Urinary bladder (tissue), 4 donors: ENCODE data around the gene BCL2. TPM values are rescaled to one million over a fixed set of nuclear protein-coding genes. Genes with fewer than 3 reads are reported as not detected.

Experiments used
- DNase-seq: peaks from one replicate; pipeline ENCODE4 v3.0.0-alpha.2; 2015; ENCODE audit errors: extremely low spot score
- H3K27ac ChIP-seq: one replicate; pipeline ENCODE4 v1.5.1; 2013; ENCODE audit warnings: low read depth, mild to moderate bottlenecking, moderate library complexity
- H3K36me3 ChIP-seq: one replicate; pipeline ENCODE4 v1.6.1; 2013; ENCODE audit warnings: mild to moderate bottlenecking, moderate library complexity; ENCODE audit not compliant: insufficient read depth
- H3K4me1 ChIP-seq: one replicate; pipeline ENCODE4 v1.6.1; 2013; ENCODE audit warnings: mild to moderate bottlenecking, moderate library complexity; ENCODE audit not compliant: insufficient read depth
- H3K4me3 ChIP-seq: one replicate; pipeline ENCODE4 v1.5.1; 2013; ENCODE audit warnings: low read depth, low read length
- WGBS: extraction: QIAGEN DNeasy Blood & Tissue Kit; methylation state at CpG from one replicate; pipeline ENCODE4 v1.1.7; 2013; 5-methylcytosine and 5-hydroxymethylcytosine counted together
- polyA plus RNA-seq: library from polyadenylated mRNA; stranded (reverse); fragments of 200-250 nt; gene quantifications from one replicate; pipeline ENCODE4 v1.2.3, GENCODE V29; 2013
- total RNA-seq: library from RNA; depleted of rRNA; stranded (reverse); fragments of >200 nt; gene quantifications from one replicate; pipeline ENCODE4 v1.2.3, GENCODE V29; 2014
- donor health status: healthy with polysubstance abuse.
- donor health status: healthy.

BCL2 gene
- total and polyA plus RNA-seq, 2 donors, result 6.3 to 53.9 TPM

- no peaks in the 10 kb centered on the region for H3K4me1 ChIP-seq
- no peaks in the 10 kb centered on the region for H3K36me3 ChIP-seq
- H3K27ac ChIP-seq, result no peak overlapping the region
- DNase-seq, result no peak
- no peak overlapping the region for H3K4me3 ChIP-seq
Measured at GRCh38 chr18:63282793-63283192, 36.8 kb downstream of the BCL2 start.

DNA sequence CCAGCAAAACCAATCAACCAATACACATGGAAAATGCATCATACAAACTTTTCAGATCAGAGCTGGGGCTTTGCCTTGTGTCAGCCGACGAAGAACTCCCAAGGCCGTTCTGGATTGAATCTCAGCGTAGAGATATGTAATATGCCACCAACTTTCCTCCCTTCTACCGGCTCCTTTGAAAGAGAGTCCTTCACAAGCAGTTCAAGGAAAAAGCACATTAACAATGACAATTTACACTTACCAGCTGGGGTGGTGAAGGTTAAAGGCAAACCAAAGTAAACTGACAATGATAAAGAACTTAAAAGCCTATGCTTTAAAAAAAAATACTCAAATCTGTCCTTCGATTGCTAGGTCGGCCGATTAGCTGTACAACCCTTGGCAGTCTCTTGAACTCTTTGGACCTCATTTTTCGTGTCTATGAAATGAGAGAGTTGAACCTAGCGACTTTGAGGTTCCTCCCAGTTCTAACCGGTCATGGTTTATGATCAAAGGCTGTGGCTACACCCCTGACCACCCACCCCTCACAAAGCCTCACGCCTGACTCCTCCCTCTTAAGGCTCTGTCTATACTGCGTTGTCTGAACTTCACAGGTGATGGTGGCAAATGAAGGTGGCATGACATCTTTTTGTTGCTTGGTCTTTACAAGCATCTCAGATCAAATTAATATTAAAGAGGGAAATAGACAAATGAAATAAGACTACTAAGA, 46.2 kb downstream of the BCL2 start:
- Histone ChIP-seq H3K4me3 (no peak overlapping the region), H3K27ac (no peak overlapping the region), H3K4me1 (no peaks in the 10 kb centered on the region), H3K36me3 (no peaks in the 10 kb centered on the region)
- DNase-seq, result no peak
- 86% methylated on average over 13 of the region's 13 CpGs for WGBS

DNA sequence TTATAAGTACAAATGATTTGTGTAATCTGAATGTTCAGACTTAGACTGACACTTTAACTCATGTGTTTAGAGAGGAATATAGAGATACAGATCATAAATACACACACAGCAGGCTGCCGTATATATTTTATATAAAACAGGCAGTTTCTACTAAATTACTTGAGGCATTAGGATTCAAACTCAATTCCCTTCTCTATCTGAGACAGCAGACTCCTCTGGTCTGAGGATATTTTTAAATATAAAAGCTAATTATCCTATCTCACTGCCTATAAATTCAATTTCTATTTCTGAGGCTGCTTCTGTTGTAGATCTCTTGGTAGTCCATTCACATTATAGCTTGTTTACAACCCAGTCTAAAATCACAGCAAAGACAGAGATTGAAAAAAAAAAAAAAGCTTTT, 46.9 kb downstream of the BCL2 start:
- no peak for DNase-seq
- WGBS, result 72% methylated on average over 1 of the region's 1 CpG
- H3K36me3 ChIP-seq, result no peaks in the 10 kb centered on the region
- H3K4me1 ChIP-seq, result no peaks in the 10 kb centered on the region
- H3K4me3 ChIP-seq, result no peak overlapping the region
- H3K27ac ChIP-seq, result no peak overlapping the region

DNA sequence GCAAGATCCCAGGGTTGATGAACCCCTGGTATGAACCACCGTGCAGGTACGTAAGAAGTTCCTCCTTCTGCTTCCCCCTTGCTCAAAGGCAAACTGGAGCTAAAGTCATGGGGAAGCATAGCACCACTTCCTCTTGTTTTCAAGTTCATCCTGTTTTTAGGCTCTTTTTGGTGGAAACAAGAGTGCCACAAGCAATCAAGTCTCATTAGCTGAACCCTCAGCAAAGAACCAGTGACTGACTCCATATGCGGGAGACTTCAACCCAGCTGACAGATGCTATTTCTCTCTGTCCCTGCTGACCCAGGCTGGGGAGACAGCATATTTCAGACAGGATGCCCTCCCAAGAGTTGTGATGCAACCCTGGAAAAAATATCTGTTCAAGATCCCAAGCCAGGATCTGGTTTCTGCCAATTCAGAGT, 47.7 kb downstream of the BCL2 start:
- no peak overlapping the region for H3K4me3 ChIP-seq
- DNase-seq, result no peak
- 79% methylated on average over 3 of the region's 3 CpGs for WGBS
- no peaks in the 10 kb centered on the region for H3K36me3 ChIP-seq
- no peaks in the 10 kb centered on the region for H3K4me1 ChIP-seq
- no peak overlapping the region for H3K27ac ChIP-seq

GRCh38 chr18:63271148-63271547, 48.4 kb downstream of the BCL2 start:
- H3K4me3 ChIP-seq, result no peak overlapping the region
- no peak overlapping the region for H3K27ac ChIP-seq
- H3K36me3 ChIP-seq, result no peaks in the 10 kb centered on the region
- no peak for DNase-seq
- WGBS, result 90% methylated on average over 4 of the region's 4 CpGs
- H3K4me1 ChIP-seq, result no peaks in the 10 kb centered on the region

DNA sequence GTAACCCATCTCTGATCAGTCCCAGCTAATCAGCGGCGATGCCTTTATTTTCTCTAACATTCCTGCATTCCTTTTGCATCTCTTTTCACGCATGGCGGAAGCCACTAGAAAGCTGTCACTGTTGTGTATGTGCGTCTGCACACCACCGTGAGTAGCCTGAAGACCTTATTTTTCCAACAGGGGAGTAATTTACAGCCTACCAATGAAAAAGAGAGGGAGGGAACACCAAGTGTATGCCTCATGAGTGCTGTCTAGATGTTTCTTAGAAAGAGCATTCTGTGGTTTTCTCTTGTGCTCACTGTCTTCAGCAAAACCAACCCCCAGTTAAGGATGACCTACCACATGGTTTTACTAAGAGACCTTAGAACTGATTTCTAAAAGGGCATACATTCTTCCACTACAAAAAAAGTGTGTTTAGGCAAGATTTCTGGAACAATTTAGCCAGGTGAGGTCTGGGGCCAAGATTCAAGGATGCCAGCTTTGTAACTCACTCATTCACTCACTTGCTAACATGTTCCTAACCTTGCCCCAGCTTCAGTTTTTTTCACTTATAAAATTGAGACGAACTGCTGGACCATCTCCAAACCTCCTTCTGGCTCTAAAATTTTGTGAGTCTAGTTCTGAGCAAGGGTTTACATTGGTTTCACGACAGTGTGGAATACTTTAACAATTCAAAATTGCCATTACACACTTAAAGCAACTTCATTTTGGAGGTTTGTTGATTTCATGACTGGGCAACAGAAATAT, 51.4 kb downstream of the BCL2 start:
- Histone ChIP-seq H3K36me3 (no peaks in the 10 kb centered on the region), H3K4me1 (no peaks in the 10 kb centered on the region), H3K27ac (no peak overlapping the region), H3K4me3 (no peak overlapping the region)
- WGBS, result 82% methylated on average over 8 of the region's 8 CpGs
- DNase-seq, result no peak

- Histone ChIP-seq H3K4me1 (no peaks in the 10 kb centered on the region), H3K36me3 (no peaks in the 10 kb centered on the region), H3K27ac (no peak overlapping the region), H3K4me3 (no peak overlapping the region)
- DNase-seq, result no peak
- 82% methylated on average over 8 of the region's 8 CpGs for WGBS
Measured at GRCh38 chr18:63266888-63267790, 52.4 kb downstream of the BCL2 start.

GRCh38 chr18:63265326-63265725, 54.2 kb downstream of the BCL2 start:
- Histone ChIP-seq H3K4me1 (no peaks in the 10 kb centered on the region), H3K27ac (no peak overlapping the region), H3K36me3 (no peaks in the 10 kb centered on the region), H3K4me3 (no peak overlapping the region)
- DNase-seq, result no peak
- WGBS, result 84% methylated on average over 3 of the region's 3 CpGs

GRCh38 chr18:63264871-63265270, 54.7 kb downstream of the BCL2 start:
- Histone ChIP-seq H3K4me3 (no peak overlapping the region), H3K36me3 (no peaks in the 10 kb centered on the region), H3K27ac (no peak overlapping the region), H3K4me1 (no peaks in the 10 kb centered on the region)
- no peak for DNase-seq
- WGBS, result 93% methylated on average over 9 of the region's 9 CpGs

DNA sequence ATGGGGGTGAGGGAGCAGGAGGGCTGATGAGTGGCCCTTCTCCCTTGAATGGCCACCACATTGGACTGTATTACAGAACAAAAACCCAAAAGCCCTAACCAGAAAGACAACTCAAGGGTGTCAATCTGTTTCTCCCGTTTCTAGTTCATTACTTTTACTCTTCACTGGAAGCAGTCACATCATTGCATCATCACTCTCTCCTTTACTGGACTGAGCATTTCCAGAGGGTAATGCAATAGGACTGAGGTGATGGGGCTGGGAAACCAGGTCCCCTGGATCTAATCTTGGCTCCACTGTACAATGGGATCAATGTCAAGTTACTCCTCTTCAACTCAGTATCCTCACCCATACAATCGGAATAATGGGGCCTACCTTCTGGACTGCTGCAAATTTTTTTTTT, 56.1 kb downstream of the BCL2 start:
- 79% methylated on average over 2 of the region's 2 CpGs for WGBS
- Histone ChIP-seq H3K27ac (no peak overlapping the region), H3K4me1 (peaks cover 1% of the 10 kb centered on the region), H3K36me3 (no peaks in the 10 kb centered on the region), H3K4me3 (no peak overlapping the region)
- DNase-seq, result no peak

DNA sequence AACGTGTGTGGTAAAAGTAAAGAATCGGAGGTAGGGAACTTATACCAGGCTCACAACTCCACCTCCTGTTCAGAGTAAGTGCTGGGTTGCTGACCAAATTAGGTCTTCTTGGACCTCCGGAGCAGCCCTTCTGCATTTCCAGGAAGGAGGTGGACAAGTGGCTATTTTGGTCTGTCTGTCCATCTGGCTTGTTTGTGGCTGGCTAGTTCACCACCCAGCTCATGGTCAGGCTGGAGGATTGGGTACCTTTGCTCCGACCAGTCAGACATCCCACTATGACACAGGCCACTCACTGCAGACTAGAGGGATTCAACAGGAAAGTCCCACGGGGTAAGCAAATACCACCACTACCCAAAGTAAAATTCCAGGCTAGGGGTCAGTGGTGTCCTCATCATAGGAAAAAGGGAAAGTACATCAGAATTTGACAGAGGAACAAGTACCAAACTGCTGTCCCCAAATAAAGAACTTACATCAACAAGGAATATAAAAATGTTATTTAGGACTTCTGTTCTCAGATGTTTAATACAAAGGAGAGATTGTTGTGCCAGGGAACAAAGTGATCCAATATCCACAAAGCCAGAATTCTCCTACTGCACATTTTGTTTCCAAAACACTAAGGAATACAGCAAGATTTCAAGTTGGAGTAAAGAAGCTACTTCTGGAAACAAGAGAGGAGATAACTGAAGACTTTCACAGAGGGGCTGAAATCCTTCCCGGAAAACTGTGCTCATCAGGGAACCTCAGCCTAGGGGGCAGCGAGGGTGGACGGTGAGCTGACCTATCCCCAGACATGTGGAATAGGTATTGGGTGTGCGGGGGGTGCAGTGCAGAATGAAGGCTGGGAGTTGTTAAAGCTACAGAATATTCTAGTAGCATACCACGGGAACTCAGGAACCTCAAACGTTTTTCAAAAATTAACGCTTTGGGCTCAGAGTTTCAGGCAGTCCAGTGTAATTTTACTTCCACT, 56.9 kb downstream of the BCL2 start:
- DNase-seq, result no peak
- Histone ChIP-seq H3K4me3 (no peak overlapping the region), H3K4me1 (peaks cover 1% of the 10 kb centered on the region), H3K36me3 (no peaks in the 10 kb centered on the region), H3K27ac (no peak overlapping the region)
- WGBS, result 57% methylated on average over 12 of the region's 12 CpGs

DNA sequence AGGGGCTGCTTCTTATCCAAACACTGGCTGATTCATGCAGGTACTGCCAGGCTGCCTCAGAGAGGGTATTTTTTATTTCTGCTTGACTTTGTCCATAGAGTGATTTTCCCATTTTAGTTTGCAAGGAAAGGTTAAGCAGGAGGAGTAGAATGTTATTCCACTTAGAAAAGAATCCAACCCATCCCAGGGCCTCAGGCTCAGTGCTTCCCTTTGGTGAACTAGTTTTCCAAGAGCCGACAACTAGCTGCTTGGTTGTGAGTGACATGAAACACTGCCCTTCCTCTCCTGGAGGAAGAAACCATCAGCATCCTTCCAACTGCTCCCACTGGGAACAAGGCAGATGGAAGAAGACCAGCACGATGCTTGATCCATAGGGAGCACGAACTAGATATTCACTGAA, 58.5 kb downstream of the BCL2 start:
- Histone ChIP-seq H3K4me3 (no peak overlapping the region), H3K36me3 (no peaks in the 10 kb centered on the region), H3K4me1 (peaks cover 1% of the 10 kb centered on the region), H3K27ac (no peak overlapping the region)
- no peak for DNase-seq
- WGBS, result 93% methylated on average over 3 of the region's 3 CpGs

- Histone ChIP-seq H3K27ac (no peak overlapping the region), H3K4me3 (no peak overlapping the region), H3K36me3 (no peaks in the 10 kb centered on the region), H3K4me1 (peaks cover 1% of the 10 kb centered on the region)
- DNase-seq, result no peak
- WGBS, result 48% methylated on average over 7 of the region's 7 CpGs
Measured at GRCh38 chr18:63260380-63260754, 59.2 kb downstream of the BCL2 start.
